ENCODE results near the gene DPPA5.

The DPPA5 gene

GRCh38 chr6:73348550-73349204 is 5.4 kb downstream of the DPPA5 start:
- ATAC-seq = no peak
- TF ChIP-seq ZNF70 (CRISPR knock-in tag; IDR thresholded peaks at IDR 0.05) (no peak), ZFP3 (CRISPR knock-in tag; IDR thresholded peaks at IDR 0.05) (no peak), CSDC2 (CRISPR knock-in tag; IDR thresholded peaks at IDR 0.05) (no peak), OSR1 (CRISPR knock-in tag; IDR thresholded peaks at IDR 0.05) (no peak), ESRRG (CRISPR knock-in tag; IDR thresholded peaks at IDR 0.05) (no peak)
- TF ChIP-seq, protein P1, sequence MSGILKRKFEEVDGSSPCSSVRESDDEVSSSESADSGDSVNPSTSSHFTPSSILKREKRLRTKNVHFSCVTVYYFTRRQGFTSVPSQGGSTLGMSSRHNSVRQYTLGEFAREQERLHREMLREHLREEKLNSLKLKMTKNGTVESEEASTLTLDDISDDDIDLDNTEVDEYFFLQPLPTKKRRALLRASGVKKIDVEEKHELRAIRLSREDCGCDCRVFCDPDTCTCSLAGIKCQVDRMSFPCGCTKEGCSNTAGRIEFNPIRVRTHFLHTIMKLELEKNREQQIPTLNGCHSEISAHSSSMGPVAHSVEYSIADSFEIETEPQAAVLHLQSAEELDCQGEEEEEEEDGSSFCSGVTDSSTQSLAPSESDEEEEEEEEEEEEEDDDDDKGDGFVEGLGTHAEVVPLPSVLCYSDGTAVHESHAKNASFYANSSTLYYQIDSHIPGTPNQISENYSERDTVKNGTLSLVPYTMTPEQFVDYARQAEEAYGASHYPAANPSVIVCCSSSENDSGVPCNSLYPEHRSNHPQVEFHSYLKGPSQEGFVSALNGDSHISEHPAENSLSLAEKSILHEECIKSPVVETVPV (CRISPR knock-in tag; IDR thresholded peaks at IDR 0.05) = no peak

- ATAC-seq = no peak
- no peak for TF ChIP-seq ZNF8 (CRISPR knock-in tag; IDR thresholded peaks at IDR 0.05)
- TF ChIP-seq CSDC2 (CRISPR knock-in tag; IDR thresholded peaks at IDR 0.05) = no peak
- TF ChIP-seq ZC3H10 (CRISPR knock-in tag; IDR thresholded peaks at IDR 0.05) = no peak
- TF ChIP-seq CREB5 (CRISPR knock-in tag; IDR thresholded peaks at IDR 0.05; ENCODE audit: low read depth) = no peak
- TF ChIP-seq, protein P1 (CRISPR knock-in tag; IDR thresholded peaks at IDR 0.05) = no peak
- no peak for TF ChIP-seq ZFP30 (CRISPR knock-in tag; IDR thresholded peaks at IDR 0.05)
- no peak for TF ChIP-seq ARNTL (CRISPR knock-in tag; IDR thresholded peaks at IDR 0.05; ENCODE audit: borderline replicate concordance, low read depth)
- TF ChIP-seq ESRRG (CRISPR knock-in tag; IDR thresholded peaks at IDR 0.05) = no peak
- TF ChIP-seq POU6F1 (CRISPR knock-in tag; IDR thresholded peaks at IDR 0.05; ENCODE audit: borderline replicate concordance, low read depth) = no peak
- TF ChIP-seq, protein P2, sequence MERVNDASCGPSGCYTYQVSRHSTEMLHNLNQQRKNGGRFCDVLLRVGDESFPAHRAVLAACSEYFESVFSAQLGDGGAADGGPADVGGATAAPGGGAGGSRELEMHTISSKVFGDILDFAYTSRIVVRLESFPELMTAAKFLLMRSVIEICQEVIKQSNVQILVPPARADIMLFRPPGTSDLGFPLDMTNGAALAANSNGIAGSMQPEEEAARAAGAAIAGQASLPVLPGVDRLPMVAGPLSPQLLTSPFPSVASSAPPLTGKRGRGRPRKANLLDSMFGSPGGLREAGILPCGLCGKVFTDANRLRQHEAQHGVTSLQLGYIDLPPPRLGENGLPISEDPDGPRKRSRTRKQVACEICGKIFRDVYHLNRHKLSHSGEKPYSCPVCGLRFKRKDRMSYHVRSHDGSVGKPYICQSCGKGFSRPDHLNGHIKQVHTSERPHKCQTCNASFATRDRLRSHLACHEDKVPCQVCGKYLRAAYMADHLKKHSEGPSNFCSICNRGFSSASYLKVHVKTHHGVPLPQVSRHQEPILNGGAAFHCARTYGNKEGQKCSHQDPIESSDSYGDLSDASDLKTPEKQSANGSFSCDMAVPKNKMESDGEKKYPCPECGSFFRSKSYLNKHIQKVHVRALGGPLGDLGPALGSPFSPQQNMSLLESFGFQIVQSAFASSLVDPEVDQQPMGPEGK (CRISPR knock-in tag; IDR thresholded peaks at IDR 0.05; ENCODE audit: borderline replicate concordance) = no peak
- TF ChIP-seq SNAI2 (CRISPR knock-in tag; IDR thresholded peaks at IDR 0.05) = no peak
- no peak for TF ChIP-seq OSR1 (CRISPR knock-in tag; IDR thresholded peaks at IDR 0.05)
- TF ChIP-seq ZNF70 (CRISPR knock-in tag; IDR thresholded peaks at IDR 0.05) = no peak
- TF ChIP-seq ZNF565 (CRISPR knock-in tag; conservative IDR thresholded peaks at IDR 0.05; ENCODE audit: low read depth) = no peak
- no peak for TF ChIP-seq GLIS3 (CRISPR knock-in tag; IDR thresholded peaks at IDR 0.05)
- no peak for TF ChIP-seq PPARA (CRISPR knock-in tag; IDR thresholded peaks at IDR 0.05; ENCODE audit: borderline replicate concordance)
- no peak for TF ChIP-seq TSHZ2 (CRISPR knock-in tag; IDR thresholded peaks at IDR 0.05)
Observed at GRCh38 chr6:73343164-73343563, 10.9 kb downstream of the DPPA5 start.

- no peak for ATAC-seq
- TF ChIP-seq ZNF70 (CRISPR knock-in tag; IDR thresholded peaks at IDR 0.05) = no peak
- no peak for TF ChIP-seq ZFP30 (CRISPR knock-in tag; IDR thresholded peaks at IDR 0.05)
- no peak for TF ChIP-seq ZNF8 (CRISPR knock-in tag; IDR thresholded peaks at IDR 0.05)
- no peak for TF ChIP-seq ARNTL (CRISPR knock-in tag; IDR thresholded peaks at IDR 0.05; ENCODE audit: borderline replicate concordance, low read depth)
- TF ChIP-seq PPARA (CRISPR knock-in tag; IDR thresholded peaks at IDR 0.05; ENCODE audit: borderline replicate concordance) = no peak
- no peak for TF ChIP-seq OSR1 (CRISPR knock-in tag; IDR thresholded peaks at IDR 0.05)
- no peak for TF ChIP-seq ZNF565 (CRISPR knock-in tag; conservative IDR thresholded peaks at IDR 0.05; ENCODE audit: low read depth)
- TF ChIP-seq CREB5 (CRISPR knock-in tag; IDR thresholded peaks at IDR 0.05; ENCODE audit: low read depth) = no peak
- no peak for TF ChIP-seq ESRRG (CRISPR knock-in tag; IDR thresholded peaks at IDR 0.05)
- TF ChIP-seq, protein P1 (CRISPR knock-in tag; IDR thresholded peaks at IDR 0.05) = no peak
- TF ChIP-seq ZFP3 (CRISPR knock-in tag; IDR thresholded peaks at IDR 0.05) = no peak
- TF ChIP-seq SNAI2 (CRISPR knock-in tag; IDR thresholded peaks at IDR 0.05) = no peak
- TF ChIP-seq POU6F1 (CRISPR knock-in tag; IDR thresholded peaks at IDR 0.05; ENCODE audit: borderline replicate concordance, low read depth) = no peak
- no peak for TF ChIP-seq BACH2 (CRISPR knock-in tag; IDR thresholded peaks at IDR 0.05; ENCODE audit: borderline replicate concordance)
Observed at GRCh38 chr6:73342174-73342573, 11.9 kb downstream of the DPPA5 start.
